Ovary (tissue), 9 donors: Measurements from ENCODE around the gene NOD2. TPM values are rescaled to one million over a fixed set of nuclear protein-coding genes. Genes with fewer than 3 reads are reported as not detected.

Experiments used
- DNase-seq, 5 donors: peaks; one replicate each; pipeline ENCODE4 v3.0.0-alpha.2; 2019 to 2020
- H3K27ac ChIP-seq, 2 donors: fragments of 200-600 bp; one replicate each; pipeline versions ENCODE4 v1.5.1 to v1.8.0; 2019 to 2022
- H3K27me3 ChIP-seq: fragments of 200-600 bp; one replicate; pipeline ENCODE4 v1.8.0; 2022
- H3K36me3 ChIP-seq: fragments of 200-600 bp; sonication (generic); one replicate; pipeline ENCODE4 v1.5.1; 2019
- H3K4me1 ChIP-seq: one replicate; pipeline ENCODE4 v1.8.1; 2013; ENCODE audit warnings: mild to moderate bottlenecking, moderate library complexity; ENCODE audit not compliant: insufficient read depth
- H3K4me3 ChIP-seq: fragments of 200-600 bp; sonication (generic); one replicate; pipeline ENCODE4 v1.5.1; 2017
- H3K9me3 ChIP-seq, 2 donors: fragments of 200-600 bp in 1 of 2; sonication (generic) in 1 of 2; one replicate each; pipeline versions ENCODE4 v1.5.1 to v1.8.1; 2013 to 2019; ENCODE audit warnings: mild to moderate bottlenecking in 1 of 2, moderate library complexity in 1 of 2
- CTCF ChIP-seq, 3 donors: fragments of 450-650 bp in 2 of 3; fragments of 200-600 bp in 1 of 3; IDR thresholded peaks; one replicate each; pipeline versions ENCODE4 v1.5.1 to v1.8.0; 2016 to 2022; ENCODE audit warnings: antibody characterized with exemption in 3 of 3, mild to moderate bottlenecking in 1 of 3
- EP300 ChIP-seq: sonication (generic); formaldehyde crosslinking; IDR thresholded peaks from one replicate; pipeline ENCODE4 v1.6.1; 2017; ENCODE audit warnings: antibody characterized with exemption
- POLR2A ChIP-seq: fragments of 450-650 bp; IDR thresholded peaks from one replicate; pipeline ENCODE4 v1.6.1; 2017; ENCODE audit warnings: antibody characterized with exemption, mild to moderate bottlenecking, moderate library complexity
- WGBS, 3 donors: extraction: QIAGEN DNeasy Blood & Tissue Kit in 1 of 3; methylation state at CpG; one replicate each; pipeline versions ENCODE4 v1.1.5 to v1.1.7; 2013 to 2017; 5-methylcytosine and 5-hydroxymethylcytosine counted together
- intact Hi-C, 4 donors: fragments of 100-400 bp; cut with DNase I; formaldehyde crosslinking; loops; one replicate each; pipeline versions ENCODE4 v1.11.0 to v1.15.1; 2022 to 2023
- polyA plus RNA-seq, 2 donors: library from polyadenylated mRNA; stranded (reverse); fragments of 200-250 nt in 1 of 2; fragments of 350-450 nt in 1 of 2; fragmentation: Illumina TruSeq in 1 of 2; extraction: RNeasy Lipid Tissue Mini Kit (QIAGEN cat#74804) in 1 of 2; gene quantifications; one replicate each; pipeline ENCODE4 v1.2.3, GENCODE V29; 2013 to 2014
- total RNA-seq, 7 donors: library from RNA; depleted of rRNA in 2 of 7; stranded (reverse); fragments of >200 nt in 2 of 7; fragmentation: NEBNext Ultra II Directional in 3 of 7; extraction: Animal tissue kit (Norgen Biotek cat#: 25700) in 3 of 7; gene quantifications; one replicate each; pipeline versions ENCODE4 v1.1.0 to v1.2.4, GENCODE V29; 2016 to 2023
- donor health status: DM: no; HTN: no; CAD: no; lungs with moderate emphysema.
- donor health status: DM: no; HTN: no; CAD: no.
- donor health status: Bipolar disorder and iron deficiency.
- donor health status: DM: yes; HTN: yes; CAD: no.
- donor health status: DM: no; HTN: no; CAD: no.
- donor health status: DM: yes; HTN: yes; CAD: no.

The NOD2 gene
- total and polyA plus RNA-seq, 9 donors: 0.53 to 1.5 (median 1.1) TPM

- H3K9me3 ChIP-seq: no peaks in the 10 kb centered on the region
- no peak for DNase-seq
- no peak overlapping the region for H3K4me3 ChIP-seq
- H3K27me3 ChIP-seq: no peaks in the 10 kb centered on the region
- H3K36me3 ChIP-seq: no peaks in the 10 kb centered on the region
- no peak for TF ChIP-seq EP300
- TF ChIP-seq CTCF (IDR thresholded peaks at IDR 0.05): no peak
- TF ChIP-seq POLR2A: no peak
- no peak overlapping the region for H3K27ac ChIP-seq
- H3K4me1 ChIP-seq: no peaks in the 10 kb centered on the region
- 94 to 100% (median 94%) methylated on average over 1 of the region's 1 CpG for WGBS, 3 donors
- intact Hi-C loops: no loop called here
These were observed 29.0 kb downstream of the NOD2 start for GRCh38 chr16:50722405-50722737.

GRCh38 chr16:50722960-50723359, 29.6 kb downstream of the NOD2 start:
- intact Hi-C loops: no loop called here
- 75 to 86% (median 80%) methylated on average over 2 of the region's 2 CpGs for WGBS, 3 donors
- Histone ChIP-seq H3K27me3 (no peaks in the 10 kb centered on the region), H3K4me1 (no peaks in the 10 kb centered on the region), H3K4me3 (no peak overlapping the region), H3K27ac (no peak overlapping the region), H3K9me3 (no peaks in the 10 kb centered on the region), H3K36me3 (no peaks in the 10 kb centered on the region)
- no peak for TF ChIP-seq POLR2A
- no peak for TF ChIP-seq CTCF (IDR thresholded peaks at IDR 0.05)
- no peak for TF ChIP-seq EP300
- DNase-seq: no peak

GRCh38 chr16:50724306-50724705, 30.9 kb downstream of the NOD2 start:
- TF ChIP-seq EP300: no peak
- TF ChIP-seq CTCF (IDR thresholded peaks at IDR 0.05): no peak
- TF ChIP-seq POLR2A: no peak
- no peak overlapping the region for H3K27ac ChIP-seq
- no peaks in the 10 kb centered on the region for H3K9me3 ChIP-seq
- intact Hi-C loops: no loop called here
- no peak overlapping the region for H3K4me3 ChIP-seq
- no peaks in the 10 kb centered on the region for H3K27me3 ChIP-seq
- H3K36me3 ChIP-seq: no peaks in the 10 kb centered on the region
- no peak for DNase-seq
- H3K4me1 ChIP-seq: no peaks in the 10 kb centered on the region

- H3K4me3 ChIP-seq: no peak overlapping the region
- H3K27me3 ChIP-seq: no peaks in the 10 kb centered on the region
- WGBS, 3 donors: 72 to 80% (median 77%) methylated on average over 6 of the region's 6 CpGs
- H3K4me1 ChIP-seq: peaks cover 5% of the 10 kb centered on the region
- TF ChIP-seq EP300 (no peak), POLR2A (no peak), CTCF (IDR thresholded peaks at IDR 0.05) (no peak)
- H3K36me3 ChIP-seq: no peaks in the 10 kb centered on the region
- H3K9me3 ChIP-seq: no peaks in the 10 kb centered on the region
- intact Hi-C loops: no loop called here
- DNase-seq: peak in 1 of 5 donors; percentile 59
- peak overlapping the region in 1 of 2 donors; percentile 35 for H3K27ac ChIP-seq
These were observed 38.0 kb downstream of the NOD2 start for GRCh38 chr16:50731130-50731988.
